K562 (cell line): ENCODE results near the gene HS6ST1.

Experiments
- ARHGAP35 ChIP-seq: fragments of 450-650 bp; IDR thresholded peaks from 2 replicates; pipeline ENCODE4 v1.6.1; 2018; ENCODE audit not compliant: partially characterized antibody
- CTBP1 ChIP-seq: fragments of 450-650 bp; IDR thresholded peaks from 2 replicates; pipeline ENCODE4 v1.6.1; 2016; ENCODE audit warnings: borderline replicate concordance
- CTCF ChIP-seq, 3 experiments: IDR thresholded peaks in 2 of 3; conservative IDR thresholded peaks in 1 of 3; 2 replicates each; pipeline ENCODE4 v1.5.1; 2011 to 2012; ENCODE audit warnings: low read length in 3 of 3, mild to moderate bottlenecking in 3 of 3, control low read depth in 2 of 3, improper control_type of control experiment in 1 of 3, inconsistent platforms in 1 of 3, low read depth in 1 of 3, mixed read lengths in 1 of 3, moderate library complexity in 1 of 3; ENCODE audit not compliant: insufficient read depth in 2 of 3
- HNRNPK ChIP-seq: fragments of 200-400 bp; formaldehyde crosslinking; IDR thresholded peaks from one replicate; pipeline ENCODE4 v1.6.1; 2018; ENCODE audit warnings: mild to moderate bottlenecking, low read depth, low read length; ENCODE audit not compliant: poor library complexity, severe bottlenecking
- SPI1 ChIP-seq: IDR thresholded peaks from 2 replicates; pipeline ENCODE4 v1.6.1; 2011; ENCODE audit warnings: low read depth, low read length, control low read depth, borderline replicate concordance
- XRCC4 ChIP-seq: IDR thresholded peaks from one replicate; pipeline ENCODE4 v1.6.1; 2011; ENCODE audit not compliant: insufficient read depth, insufficient read length; ENCODE audit errors: extremely low read depth
- TF ChIP-seq, protein P1 (sequence below): sonication (generic); formaldehyde crosslinking; IDR thresholded peaks from 2 replicates; pipeline ENCODE4 v1.8.0; 2022; ENCODE audit warnings: missing genetic modification reagents, mild to moderate bottlenecking, borderline replicate concordance

DNA sequence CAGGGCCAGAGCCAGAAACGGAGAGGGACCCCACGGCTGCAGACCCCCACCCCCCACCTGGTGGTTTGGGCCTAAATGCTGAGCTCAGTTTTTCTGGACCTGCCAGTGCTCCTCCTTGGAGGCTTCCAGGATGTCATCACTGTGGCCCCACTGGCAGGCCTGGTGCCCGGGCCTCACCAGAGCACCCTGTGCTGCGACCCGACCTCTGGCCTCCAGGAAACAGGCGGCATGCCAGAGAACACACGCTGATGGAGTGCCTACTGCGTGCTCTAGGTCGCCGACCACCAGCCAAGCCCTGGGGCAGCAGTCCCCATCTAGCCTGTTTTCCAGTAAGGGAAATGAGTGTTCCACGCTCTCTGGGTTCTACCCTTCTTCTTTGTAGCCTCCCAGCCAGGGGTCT, 33.8 kb downstream of the HS6ST1 start:
- no peak for TF ChIP-seq CTBP1
- TF ChIP-seq CTCF (IDR thresholded peaks at IDR 0.05 in 2 of 3, conservative IDR thresholded peaks at IDR 0.05 in 1 of 3; ENCODE audit: insufficient read depth in 2 of 3, low read depth in 1 of 3, low read length in 3 of 3): no peak
- TF ChIP-seq, protein P1, sequence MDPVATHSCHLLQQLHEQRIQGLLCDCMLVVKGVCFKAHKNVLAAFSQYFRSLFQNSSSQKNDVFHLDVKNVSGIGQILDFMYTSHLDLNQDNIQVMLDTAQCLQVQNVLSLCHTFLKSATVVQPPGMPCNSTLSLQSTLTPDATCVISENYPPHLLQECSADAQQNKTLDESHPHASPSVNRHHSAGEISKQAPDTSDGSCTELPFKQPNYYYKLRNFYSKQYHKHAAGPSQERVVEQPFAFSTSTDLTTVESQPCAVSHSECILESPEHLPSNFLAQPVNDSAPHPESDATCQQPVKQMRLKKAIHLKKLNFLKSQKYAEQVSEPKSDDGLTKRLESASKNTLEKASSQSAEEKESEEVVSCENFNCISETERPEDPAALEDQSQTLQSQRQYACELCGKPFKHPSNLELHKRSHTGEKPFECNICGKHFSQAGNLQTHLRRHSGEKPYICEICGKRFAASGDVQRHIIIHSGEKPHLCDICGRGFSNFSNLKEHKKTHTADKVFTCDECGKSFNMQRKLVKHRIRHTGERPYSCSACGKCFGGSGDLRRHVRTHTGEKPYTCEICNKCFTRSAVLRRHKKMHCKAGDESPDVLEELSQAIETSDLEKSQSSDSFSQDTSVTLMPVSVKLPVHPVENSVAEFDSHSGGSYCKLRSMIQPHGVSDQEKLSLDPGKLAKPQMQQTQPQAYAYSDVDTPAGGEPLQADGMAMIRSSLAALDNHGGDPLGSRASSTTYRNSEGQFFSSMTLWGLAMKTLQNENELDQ (CRISPR knock-in tag): no peak
- no peak for TF ChIP-seq ARHGAP35
- TF ChIP-seq SPI1: no peak
- TF ChIP-seq HNRNPK: no peak
- no peak for TF ChIP-seq XRCC4
